ENCODE data around the gene ZNF460. TPM values are rescaled to one million over a fixed set of nuclear protein-coding genes. Genes with fewer than 3 reads are reported as not detected.
A peak's percentile ranks its signal among the peaks of the same experiment; 100 is the strongest.

Gene ZNF460
- total RNA-seq, 1 experiment from 2014 or later, result 62.9 TPM

- no peak overlapping the region; the same call in 1 of the 2 replicates for H3K27ac Mint-ChIP-seq
- ChIA-PET POLR2A (interaction anchor here (1.6 kb wide), 1 partner anchor 29 kb away, joined by 3 read pairs; no protein-coding TSS in a partner anchor), CTCF (no interaction called here)
- peaks cover 24% of the 10 kb centered on the region for H3K36me3 Mint-ChIP-seq
- peak overlapping the region; percentile 87 for H3K4me3 Mint-ChIP-seq
- DNase-seq (ENCODE audit: low spot score) (no peak), ATAC-seq (no peak)
- H3K27me3 Mint-ChIP-seq (ENCODE audit: low read depth), result peaks cover 7% of the 10 kb centered on the region
- no peak for TF ChIP-seq ZBTB43 (CRISPR knock-in tag; IDR thresholded peaks at IDR 0.05)
- no peak for TF ChIP-seq RELA (CRISPR knock-in tag; IDR thresholded peaks at IDR 0.05; ENCODE audit: borderline replicate concordance)
- no peak for TF ChIP-seq EMX1 (CRISPR knock-in tag; IDR thresholded peaks at IDR 0.05)
- TF ChIP-seq MLX (CRISPR knock-in tag; IDR thresholded peaks at IDR 0.05), result no peak
- TF ChIP-seq JAZF1 (CRISPR knock-in tag; IDR thresholded peaks at IDR 0.05), result no peak
- H3K9me3 Mint-ChIP-seq, result no peaks in the 10 kb centered on the region
- peaks cover 18% of the 10 kb centered on the region for H3K4me1 Mint-ChIP-seq
Measured at GRCh38 chr19:57321751-57322150, 41.5 kb downstream of the ZNF460 start.

GRCh38 chr19:57324992-57325391 lies 44.7 kb downstream of the ZNF460 start:
- ATAC-seq, result no peak
- CTCF ChIA-PET, result no interaction called here

More at GRCh38 chr19:57324992-57325391, 44.7 kb downstream of the ZNF460 start:
- DNase-seq (ENCODE audit: low spot score), result no peak
- TF ChIP-seq PRDM15 (CRISPR knock-in tag; IDR thresholded peaks at IDR 0.05) (no peak), FOXP4 (CRISPR knock-in tag; IDR thresholded peaks at IDR 0.05) (no peak), GABPB1 (CRISPR knock-in tag; IDR thresholded peaks at IDR 0.05) (no peak), ZMAT4 (CRISPR knock-in tag; IDR thresholded peaks at IDR 0.05) (no peak), GRHL2 (CRISPR knock-in tag; IDR thresholded peaks at IDR 0.05; ENCODE audit: insufficient replicate concordance, severe bottlenecking) (no peak), SMAD3 (CRISPR knock-in tag; IDR thresholded peaks at IDR 0.05; ENCODE audit: borderline replicate concordance) (no peak), ATF1 (CRISPR knock-in tag; IDR thresholded peaks at IDR 0.05) (no peak), ETV6 (CRISPR knock-in tag; IDR thresholded peaks at IDR 0.05) (no peak), CREM (CRISPR knock-in tag; IDR thresholded peaks at IDR 0.05) (no peak), ESRRA (CRISPR knock-in tag; IDR thresholded peaks at IDR 0.05; ENCODE audit: borderline replicate concordance) (no peak), ATF6 (CRISPR knock-in tag; IDR thresholded peaks at IDR 0.05) (no peak), RELA (CRISPR knock-in tag; IDR thresholded peaks at IDR 0.05; ENCODE audit: borderline replicate concordance) (no peak), AFF4 (CRISPR knock-in tag; IDR thresholded peaks at IDR 0.05; ENCODE audit: borderline replicate concordance) (no peak)
- Mint-ChIP-seq H3K36me3 (peaks cover 48% of the 10 kb centered on the region), H3K9me3 (no peaks in the 10 kb centered on the region), H3K27ac (no peak overlapping the region), H3K27me3 (ENCODE audit: low read depth) (no peaks in the 10 kb centered on the region; the same call in 1 of the 2 replicates), H3K4me1 (peaks cover 14% of the 10 kb centered on the region), H3K4me3 (no peak overlapping the region)
- POLR2A ChIA-PET, result no interaction called here

Data from WTC11 (cell line).